GM19238 (cell line): ENCODE results near the gene HNRNPD.
"Not testable (repeated sequence)": the region's sequence is repeated elsewhere in the genome, so short reads cannot be mapped to it uniquely, and the experiment has no call there.

Source experiments
- DNase-seq: peaks from one replicate; pipeline ENCODE4 v3.0.0; 2011; ENCODE audit warnings: low spot score; ENCODE audit not compliant: insufficient read length

HNRNPD gene, protein sequence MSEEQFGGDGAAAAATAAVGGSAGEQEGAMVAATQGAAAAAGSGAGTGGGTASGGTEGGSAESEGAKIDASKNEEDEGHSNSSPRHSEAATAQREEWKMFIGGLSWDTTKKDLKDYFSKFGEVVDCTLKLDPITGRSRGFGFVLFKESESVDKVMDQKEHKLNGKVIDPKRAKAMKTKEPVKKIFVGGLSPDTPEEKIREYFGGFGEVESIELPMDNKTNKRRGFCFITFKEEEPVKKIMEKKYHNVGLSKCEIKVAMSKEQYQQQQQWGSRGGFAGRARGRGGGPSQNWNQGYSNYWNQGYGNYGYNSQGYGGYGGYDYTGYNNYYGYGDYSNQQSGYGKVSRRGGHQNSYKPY

DNA sequence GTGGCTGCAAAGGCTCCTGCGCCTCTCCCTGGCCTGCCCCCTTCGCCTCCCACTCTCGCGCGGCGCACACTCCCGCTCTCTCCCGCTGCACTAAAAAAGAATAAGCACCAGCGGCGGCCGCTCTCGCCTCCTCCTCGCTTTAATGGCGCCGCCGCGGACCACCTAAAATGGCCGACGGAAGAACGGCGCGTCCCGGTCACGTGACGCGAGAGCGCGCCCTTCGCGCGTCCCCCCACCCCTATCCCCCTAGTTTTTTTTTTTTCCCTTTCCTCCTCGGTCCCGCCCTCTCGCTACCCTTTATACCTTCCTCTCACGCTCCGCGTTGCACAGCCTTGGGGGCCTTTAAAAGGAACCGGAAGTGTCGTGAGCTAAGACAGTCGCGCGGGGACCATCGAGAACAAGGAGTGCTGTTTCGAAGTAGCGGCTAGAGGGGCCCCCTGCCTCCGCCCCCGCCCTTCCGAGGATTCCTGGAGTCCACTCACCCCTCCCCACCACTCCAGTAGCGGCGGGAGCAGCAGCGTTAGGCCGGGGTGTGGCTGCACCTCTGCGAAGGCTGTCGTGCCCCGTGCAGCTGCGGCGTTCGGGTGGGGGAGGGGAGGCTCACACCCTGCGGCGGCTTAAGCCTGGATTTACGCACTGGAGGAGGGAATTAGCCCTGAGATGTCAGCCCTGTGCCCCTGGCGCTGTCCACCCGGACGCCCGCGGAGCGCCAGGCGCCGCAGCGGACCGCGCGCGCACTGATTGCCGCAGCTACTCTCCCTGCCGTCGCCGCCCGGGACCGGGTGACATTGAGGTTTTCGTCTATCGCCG lies at the start of gene HNRNPD:
HNRNPD (minus strand) TSS at position 176 of the 810 bp plus-strand sequence. CDS start 313 bp downstream, outside the sequence.
- peak; percentile 86 for DNase-seq

DNA sequence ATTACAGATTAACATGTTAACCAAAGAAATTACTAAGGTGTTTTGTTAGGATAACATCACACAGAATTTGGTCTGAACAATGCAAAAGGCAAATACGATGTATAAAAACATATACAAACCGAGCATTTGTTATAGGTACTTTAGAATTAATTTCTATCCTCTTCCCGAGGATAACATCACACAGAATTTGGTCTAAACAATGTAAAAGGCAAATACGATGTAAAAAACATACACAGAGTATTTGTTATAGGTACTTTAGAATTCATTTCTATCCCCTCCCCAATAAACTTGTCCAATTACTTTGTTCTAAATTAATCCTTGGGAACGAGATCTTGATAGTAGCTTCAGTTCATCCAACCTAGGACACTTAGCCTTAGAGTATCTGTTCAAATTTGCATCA lies 48.8 kb upstream of the HNRNPD start:
- DNase-seq: no peak

DNA sequence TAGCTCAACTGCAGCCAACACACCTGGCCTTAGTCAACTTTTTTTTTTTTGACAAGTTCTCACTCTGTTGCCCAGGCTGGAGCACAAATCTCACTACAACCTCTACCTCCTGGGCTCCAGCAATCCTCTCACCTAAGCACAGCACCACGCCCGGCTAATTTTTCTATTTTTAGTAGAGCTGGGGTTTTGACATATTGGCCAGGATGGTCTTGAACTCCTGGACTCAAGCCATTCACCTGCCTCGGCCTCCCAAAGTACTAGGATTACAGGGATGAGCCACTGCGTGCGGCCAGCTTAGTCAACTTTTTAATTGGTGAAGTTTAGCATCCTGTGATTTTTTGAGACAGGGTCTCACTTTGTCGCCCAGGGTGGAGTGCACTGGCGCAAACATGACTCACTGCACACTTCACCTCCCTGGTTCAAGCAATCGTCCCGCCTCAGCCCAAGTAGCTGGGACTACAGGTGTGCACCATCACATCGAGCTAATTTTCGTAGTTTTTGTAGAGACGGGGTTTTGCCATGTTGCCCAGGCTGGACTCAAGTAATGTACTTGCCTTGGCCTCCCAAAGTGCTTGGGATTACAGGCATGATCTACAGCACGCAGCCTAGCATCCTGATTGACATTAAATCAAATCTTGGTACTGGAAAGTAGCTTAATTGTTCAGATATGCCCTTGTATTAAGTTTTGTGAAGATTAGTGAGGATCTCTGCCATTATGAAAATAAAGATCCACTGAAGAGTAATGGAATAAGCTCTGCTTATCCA lies 48.2 kb upstream of the HNRNPD start:
- no peak for DNase-seq

DNA sequence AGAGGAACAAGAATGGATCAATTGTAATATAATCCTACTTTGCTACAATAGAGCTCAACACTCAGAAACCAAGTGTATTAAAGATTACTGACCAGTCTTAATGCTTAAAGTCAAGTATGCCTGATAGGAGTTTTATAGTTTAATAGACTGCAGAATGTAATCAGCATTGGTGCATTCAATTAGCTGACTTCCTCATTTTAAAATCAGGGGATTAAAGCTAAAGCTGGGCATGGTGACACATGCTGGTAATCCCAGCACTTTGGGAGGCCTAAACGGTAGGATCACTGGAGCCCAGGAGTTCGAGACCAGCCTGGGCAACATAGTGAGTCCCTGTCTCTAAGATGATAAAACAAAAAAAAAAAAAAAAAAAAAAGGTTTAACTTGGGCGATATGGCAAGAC lies 45.7 kb upstream of the HNRNPD start:
- no peak for DNase-seq

DNA sequence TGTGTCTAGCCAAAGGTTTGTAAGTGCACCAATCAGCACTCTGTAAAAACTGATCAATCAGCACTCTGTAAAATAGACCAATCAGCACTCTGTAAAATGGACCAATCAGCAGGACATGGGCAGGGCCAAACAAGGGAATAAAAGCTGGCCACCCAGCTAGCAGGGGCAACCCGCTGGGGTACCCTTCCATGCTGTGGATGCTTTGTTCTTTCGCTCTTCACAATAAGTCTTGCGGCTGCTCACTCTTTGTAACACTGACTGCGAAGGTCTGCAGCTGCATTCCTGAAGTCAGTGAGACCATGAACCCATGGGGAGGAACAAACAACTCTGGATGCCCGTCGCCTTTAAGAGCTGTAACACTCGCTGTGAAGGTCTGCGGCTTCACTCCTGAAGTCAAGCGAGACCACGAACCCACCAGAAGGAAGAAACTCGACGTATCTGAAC lies 42.2 kb upstream of the HNRNPD start:
- no peak for DNase-seq

DNA sequence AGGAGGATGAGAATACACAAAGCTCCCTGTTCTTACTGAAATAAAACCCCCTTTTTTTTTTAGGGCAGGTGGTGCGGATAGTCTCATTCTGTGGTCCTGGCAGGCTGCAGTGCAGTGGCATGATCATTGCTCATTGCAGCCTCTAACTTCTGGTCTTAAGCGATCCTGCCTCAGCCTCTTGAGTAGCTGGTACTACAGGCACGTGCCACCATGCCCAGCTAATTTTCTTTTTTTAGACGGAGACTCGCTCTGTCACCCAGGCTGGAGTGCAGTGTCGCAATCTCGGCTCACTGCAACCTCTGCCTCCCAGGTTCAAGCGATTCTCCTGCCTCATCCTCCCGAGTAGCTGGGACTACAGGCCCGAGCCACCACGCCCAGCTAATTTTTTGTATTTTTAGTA lies 41.3 kb upstream of the HNRNPD start:
- DNase-seq: not testable (repeated sequence)

DNA sequence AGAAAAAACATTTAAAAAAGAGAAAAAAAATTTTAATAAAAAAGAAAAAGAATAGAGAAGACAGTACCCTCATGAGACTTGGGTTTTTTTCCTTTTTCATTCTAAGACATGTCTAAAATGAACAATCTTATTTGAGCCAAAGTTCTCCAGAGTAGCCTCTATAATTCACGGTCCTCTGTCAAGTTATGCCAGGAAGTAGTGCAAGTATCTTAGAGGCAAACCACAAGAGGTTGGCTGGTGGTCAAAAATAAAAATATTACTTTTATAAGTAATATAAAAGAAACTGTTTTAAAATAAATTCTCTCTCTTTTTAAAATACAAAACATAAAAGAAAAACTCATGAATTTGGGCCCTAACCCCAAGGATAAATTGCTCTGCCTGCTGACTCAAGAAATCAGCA lies 29.9 kb upstream of the HNRNPD start:
- DNase-seq: no peak

DNA sequence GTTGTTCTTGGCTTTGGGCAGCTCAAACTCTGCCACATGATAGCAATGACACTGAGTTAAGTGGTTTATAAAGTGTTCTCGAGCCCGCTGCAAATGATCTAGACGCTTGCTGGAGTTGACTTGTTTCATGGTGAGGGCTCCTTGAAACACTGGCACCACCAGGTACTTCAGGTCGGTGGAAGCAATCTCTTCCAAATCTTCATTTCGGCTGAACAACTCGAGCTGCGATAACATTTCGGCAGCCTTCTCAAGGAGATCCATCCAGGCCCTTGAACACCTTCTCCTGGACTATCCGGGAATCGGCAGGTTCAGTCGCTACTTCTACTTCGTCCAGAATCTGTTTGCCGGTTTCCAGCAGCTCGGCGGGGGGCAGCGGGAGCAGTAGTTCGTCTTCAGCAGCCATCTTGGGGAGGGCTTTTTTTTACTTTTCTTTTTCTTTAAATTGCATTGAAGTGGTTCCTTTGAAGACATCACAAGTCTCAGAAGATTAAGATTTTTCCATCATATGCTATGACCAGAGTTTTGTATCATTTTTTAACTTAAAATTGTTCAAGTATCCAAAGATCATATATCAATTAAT lies 28.5 kb upstream of the HNRNPD start:
- no peak for DNase-seq

DNA sequence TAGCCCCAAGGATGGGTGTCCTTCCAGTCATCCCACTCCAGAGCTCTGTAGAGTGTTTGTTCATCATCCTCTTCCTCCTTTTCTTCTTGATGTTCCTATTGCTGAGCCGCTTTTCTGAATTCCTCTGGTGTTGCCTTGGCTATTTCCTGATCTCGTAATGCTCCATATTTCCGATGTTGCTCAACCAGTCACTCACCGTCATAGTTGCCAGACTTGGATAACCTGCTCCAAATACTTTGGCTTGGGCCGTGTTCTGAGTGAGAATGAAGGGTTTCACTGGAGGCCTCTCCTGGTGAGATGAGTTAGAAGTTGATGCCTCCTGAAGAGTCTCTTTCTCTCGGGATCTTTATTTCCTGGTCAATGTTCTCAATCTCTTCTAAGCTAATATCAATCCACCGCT lies 27.8 kb upstream of the HNRNPD start:
- DNase-seq: no peak

DNA sequence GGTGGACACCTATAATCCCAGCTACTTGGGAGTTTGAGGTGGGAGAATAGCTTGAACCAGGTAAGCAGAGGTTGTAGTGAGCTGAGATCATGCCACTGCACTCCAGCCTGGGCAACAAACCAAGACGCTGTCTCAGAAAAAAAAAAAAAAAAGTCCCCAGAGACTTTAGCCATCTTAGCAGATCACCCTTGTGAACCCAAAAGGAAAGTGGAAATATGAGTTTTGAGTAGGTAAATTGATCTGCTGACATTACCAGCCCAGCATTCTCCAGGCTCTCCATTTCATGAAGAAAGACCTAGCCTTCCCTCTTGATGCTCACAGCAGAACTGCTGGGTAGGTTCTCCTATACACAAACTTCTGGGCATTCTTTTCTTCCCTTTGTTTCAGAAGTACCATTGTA lies 24.5 kb upstream of the HNRNPD start:
- no peak for DNase-seq

DNA sequence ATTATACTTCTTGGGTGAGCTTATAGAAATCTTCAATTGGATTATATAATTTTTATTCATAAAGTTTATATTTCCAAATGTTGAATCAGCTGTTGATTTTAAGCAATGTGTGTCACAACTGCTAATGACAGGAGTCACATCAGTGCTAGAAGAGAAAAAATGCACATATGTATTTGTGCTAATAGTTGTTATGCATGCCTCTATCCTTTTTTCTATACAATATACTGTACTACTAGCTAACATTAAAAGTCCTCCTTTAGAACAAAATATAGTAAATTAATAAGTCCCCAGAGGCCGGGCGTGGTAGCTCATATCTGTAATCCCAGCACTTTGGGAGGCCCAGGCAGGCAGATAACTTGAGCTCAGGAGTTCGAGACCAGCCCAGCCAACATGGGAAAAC lies 23.7 kb upstream of the HNRNPD start:
- no peak for DNase-seq

DNA sequence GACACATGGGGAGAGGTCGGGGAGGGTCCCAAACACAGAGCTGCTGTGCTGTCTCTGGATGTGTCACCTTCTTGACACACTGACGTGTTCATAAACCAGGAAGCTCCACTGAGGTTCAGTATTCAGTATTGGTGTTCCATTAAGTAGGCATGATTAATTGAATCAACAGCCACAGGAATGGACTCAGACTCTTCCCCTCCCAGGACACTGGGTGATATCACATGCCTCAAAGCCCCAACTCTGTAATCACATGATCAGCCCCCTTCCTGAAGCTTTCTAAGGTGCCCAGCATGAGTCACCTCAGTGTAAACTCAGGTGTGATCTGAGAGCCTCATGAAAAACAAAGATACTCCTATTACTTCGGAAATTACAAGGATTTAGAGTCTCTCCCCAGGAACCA lies 21.1 kb upstream of the HNRNPD start:
- no peak for DNase-seq

DNA sequence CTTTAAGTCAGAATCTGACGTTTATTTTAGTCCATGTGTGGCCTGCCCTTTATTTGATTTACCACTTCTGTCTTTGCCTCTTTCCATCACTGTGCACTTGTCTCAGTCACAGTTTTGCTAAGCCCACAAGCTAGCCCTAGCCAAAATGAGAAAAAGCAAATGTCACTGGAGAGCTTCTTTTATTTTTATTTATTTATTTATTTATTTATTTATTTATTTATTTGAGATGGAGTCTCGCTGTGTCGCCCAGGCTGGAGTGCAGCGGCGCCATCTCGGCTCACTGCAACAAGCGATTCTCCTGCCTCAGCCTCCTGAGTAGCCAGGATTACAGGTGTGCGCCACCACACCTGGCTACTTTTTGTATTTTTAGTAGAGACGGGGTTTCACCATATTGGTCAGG lies 16.3 kb upstream of the HNRNPD start:
- not testable (repeated sequence) for DNase-seq

DNA sequence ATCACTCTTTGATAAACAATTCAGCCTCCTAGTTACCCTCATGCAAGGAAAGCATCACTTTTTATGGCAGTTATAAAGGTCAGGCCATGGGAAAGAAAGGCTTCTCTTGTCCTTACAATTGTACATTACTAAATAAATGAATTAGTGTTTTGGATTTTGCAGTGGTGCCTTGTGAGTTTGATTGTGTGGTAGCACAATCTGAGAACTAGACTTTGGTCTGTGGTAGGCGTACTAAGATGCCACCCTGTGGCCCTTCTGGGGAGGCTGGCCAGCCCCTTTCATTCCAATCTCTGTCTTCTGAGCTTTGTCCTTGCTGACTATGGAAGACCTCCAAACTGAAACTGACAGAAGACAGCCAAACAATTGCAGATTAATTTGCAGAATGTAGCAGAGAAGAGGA lies 14.6 kb upstream of the HNRNPD start:
- DNase-seq: no peak

DNA sequence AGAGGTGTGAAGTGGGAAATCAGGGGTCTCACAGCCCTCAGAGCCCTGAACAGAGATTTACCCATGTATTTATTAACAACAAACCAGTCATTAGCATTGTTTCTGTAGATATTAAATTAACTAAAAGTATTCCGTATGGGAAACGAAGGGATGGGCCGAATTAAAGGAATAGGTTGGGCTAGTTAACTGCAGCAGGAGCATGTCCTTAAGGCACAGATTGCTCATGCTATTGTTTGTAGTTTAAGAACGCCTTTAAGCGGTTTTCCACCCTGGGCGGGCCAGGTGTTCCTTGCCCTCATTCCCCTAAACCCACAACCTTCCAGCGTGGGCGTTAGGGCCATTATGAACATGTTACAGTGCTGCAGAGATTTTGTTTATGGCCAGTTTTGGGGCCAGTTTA lies 12.5 kb upstream of the HNRNPD start:
- DNase-seq: not testable (repeated sequence)

DNA sequence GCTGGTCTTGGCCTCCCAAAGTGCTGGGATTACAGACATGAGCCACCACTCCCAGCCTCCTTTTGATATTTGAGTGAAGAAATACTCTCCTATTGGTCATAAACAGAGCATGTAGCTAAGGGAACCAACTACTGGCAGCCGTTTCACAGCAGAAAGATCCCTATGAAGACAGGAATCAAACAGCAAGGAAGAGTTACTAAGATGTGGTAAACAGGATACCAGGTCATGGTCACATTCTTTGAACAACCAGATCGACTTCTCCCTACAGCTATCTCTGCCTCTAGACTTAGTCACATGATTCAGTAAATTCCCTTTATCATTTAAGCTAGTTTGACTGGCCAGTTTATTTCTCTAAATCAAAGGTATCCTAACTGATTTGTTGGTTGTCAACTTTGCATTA lies 9.0 kb upstream of the HNRNPD start:
- DNase-seq: no peak

DNA sequence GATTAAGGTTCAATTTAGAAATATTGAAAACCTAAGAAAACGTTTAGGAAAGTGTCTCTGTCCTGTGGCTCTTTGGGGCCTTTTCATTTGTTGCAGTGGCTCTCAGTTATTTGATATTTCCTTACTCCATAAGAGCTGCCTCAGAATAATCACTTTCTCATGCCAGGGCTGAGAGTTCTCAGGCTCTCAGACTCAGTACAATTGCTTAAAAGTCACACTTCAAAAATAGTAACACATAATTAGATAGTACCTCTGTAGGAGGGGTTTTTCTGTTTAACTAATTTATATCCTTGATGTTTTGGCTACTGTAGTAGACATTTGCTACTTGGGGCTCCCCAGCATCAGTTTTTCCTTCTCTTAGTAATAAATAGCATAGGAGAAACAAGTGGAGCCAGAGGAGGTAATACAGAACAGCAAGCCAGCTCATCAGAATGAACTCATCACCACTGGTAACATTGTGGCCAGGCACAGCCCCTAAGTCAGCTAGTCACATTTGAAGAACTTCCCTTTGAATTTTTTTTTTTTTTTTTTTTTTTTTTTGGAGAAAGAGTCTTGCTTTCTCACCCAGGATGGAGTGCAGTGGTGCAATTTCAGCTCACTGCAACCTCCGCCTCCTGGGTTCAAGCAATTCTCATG lies 8.0 kb upstream of the HNRNPD start:
- DNase-seq: no peak

DNA sequence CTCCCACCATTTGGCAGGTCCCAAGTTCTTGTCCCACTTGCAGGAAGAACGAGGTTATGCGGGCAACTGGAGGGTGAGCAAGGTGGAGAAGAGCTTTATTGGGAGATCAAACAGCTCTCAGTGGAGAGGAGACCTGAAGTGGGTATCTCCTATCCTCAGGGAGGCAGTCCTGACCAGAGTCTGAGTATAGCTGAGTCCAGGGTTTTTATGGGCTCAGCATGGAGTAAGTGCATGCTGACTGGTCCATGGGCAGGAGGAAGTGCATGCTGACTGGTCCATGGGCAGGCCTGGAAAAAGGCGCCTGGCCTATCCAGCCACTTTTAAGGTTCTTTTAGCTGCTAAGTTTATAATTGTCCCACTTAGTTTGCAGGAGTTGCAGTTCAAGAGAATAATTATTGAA lies 7.4 kb upstream of the HNRNPD start:
- DNase-seq: no peak

DNA sequence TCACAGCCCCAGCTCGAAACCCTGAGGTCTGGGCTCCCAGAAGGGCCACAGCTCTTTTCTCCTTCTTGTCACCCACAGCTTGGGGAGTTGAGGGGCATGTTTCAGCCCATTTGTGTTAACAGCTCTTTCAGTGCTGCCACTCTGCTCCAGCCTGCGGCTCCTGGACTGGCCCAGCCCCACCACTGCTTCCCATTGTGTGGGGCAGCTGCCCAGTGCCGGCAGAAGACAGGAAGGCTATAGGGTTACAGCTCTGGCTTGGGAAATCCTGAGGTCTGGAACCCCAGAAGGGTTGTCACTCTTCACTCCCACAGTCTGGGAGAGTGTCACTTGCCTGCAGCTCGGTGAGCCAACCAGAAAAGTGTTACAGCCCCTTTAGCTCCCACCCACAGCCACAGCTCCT lies 7.0 kb upstream of the HNRNPD start:
- no peak for DNase-seq

DNA sequence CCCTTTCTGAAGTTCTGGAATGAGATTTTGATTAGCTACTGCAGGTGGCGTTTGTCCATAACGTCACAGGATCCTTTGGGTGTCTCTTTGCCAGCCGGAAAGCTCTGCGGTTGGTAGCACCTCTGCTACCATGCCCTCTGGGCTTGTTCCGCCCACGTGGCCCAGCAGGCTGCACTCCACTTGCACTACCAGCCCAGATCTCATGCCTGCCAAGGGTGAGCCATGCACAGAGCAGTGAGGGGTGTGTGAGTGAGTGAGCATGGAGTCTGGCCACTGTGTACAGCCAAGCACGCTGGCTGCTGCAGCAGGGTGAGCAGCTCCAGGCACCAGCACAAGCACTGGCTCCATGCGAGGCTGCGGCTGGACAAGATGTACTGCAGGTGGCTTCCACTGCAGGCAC lies 6.6 kb upstream of the HNRNPD start:
- DNase-seq: no peak

DNA sequence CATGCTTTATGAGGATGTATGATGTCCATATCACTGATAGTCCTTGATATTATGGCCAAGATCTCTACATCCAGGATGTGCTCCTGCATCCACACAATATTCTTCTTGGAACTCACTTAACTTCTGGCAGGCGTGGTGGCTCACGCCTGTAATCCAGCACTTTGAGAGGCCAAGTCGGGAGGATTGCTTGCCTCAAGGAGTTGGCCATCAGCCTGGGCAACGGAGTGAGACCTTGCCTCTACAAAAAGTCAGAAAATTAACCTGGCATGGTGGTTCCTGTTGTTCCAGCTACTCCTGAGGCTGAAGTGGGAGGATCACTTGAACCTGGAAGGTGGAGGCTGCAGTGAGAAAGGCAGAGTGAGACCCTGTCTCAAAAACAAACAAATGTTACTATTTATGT lies 2.3 kb upstream of the HNRNPD start:
- DNase-seq: no peak
